ENCODE measurements around the gene MAP2K4.
A peak's percentile ranks its signal among the peaks of the same experiment; 100 is the strongest.

MAP2K4 gene

GRCh38 chr17:12085076-12085949, 64.6 kb downstream of the MAP2K4 start:
- DNase-seq (ENCODE audit: extremely low spot score, insufficient read length, low read depth): no peak
- no peak for FAIRE-seq

GRCh38 chr17:12088035-12088434, 67.4 kb downstream of the MAP2K4 start:
- DNase-seq (ENCODE audit: extremely low spot score, insufficient read length, low read depth) (no peak), FAIRE-seq (no peak)

GRCh38 chr17:12089809-12090384, 69.2 kb downstream of the MAP2K4 start:
- FAIRE-seq: no peak
- DNase-seq (ENCODE audit: extremely low spot score, insufficient read length, low read depth): no peak

GRCh38 chr17:12094336-12094735, 73.7 kb downstream of the MAP2K4 start:
- DNase-seq (ENCODE audit: extremely low spot score, insufficient read length, low read depth) (no peak), FAIRE-seq (no peak)

GRCh38 chr17:12095522-12095921, 74.8 kb downstream of the MAP2K4 start:
- no peak for DNase-seq (ENCODE audit: extremely low spot score, insufficient read length, low read depth)
- FAIRE-seq: no peak

GRCh38 chr17:12097326-12097725, 76.6 kb downstream of the MAP2K4 start:
- FAIRE-seq (no peak), DNase-seq (ENCODE audit: extremely low spot score, insufficient read length, low read depth) (no peak)

GRCh38 chr17:12098568-12098967, 77.9 kb downstream of the MAP2K4 start:
- peak; percentile 59 for FAIRE-seq
- no peak for DNase-seq (ENCODE audit: extremely low spot score, insufficient read length, low read depth)

- FAIRE-seq: no peak
- DNase-seq (ENCODE audit: extremely low spot score, insufficient read length, low read depth): no peak
These were observed 78.7 kb downstream of the MAP2K4 start for GRCh38 chr17:12099412-12099811.

GRCh38 chr17:12104831-12105230, 84.2 kb downstream of the MAP2K4 start:
- no peak for FAIRE-seq
- DNase-seq (ENCODE audit: extremely low spot score, insufficient read length, low read depth): no peak

- DNase-seq (ENCODE audit: extremely low spot score, insufficient read length, low read depth) (no peak), FAIRE-seq (no peak)
These were observed 87.2 kb downstream of the MAP2K4 start for GRCh38 chr17:12107905-12108304.

- no peak for FAIRE-seq
- DNase-seq (ENCODE audit: extremely low spot score, insufficient read length, low read depth): no peak
These were observed 90.2 kb downstream of the MAP2K4 start for GRCh38 chr17:12110906-12111305.

- no peak for DNase-seq (ENCODE audit: extremely low spot score, insufficient read length, low read depth)
- FAIRE-seq: no peak
These were observed 92.5 kb downstream of the MAP2K4 start for GRCh38 chr17:12113156-12113555.

- no peak for DNase-seq (ENCODE audit: extremely low spot score, insufficient read length, low read depth)
- FAIRE-seq: no peak
These were observed 94.2 kb downstream of the MAP2K4 start for GRCh38 chr17:12114686-12115418.

- FAIRE-seq: no peak
These were observed 95.5 kb downstream of the MAP2K4 start for GRCh38 chr17:12116143-12116542.

GRCh38 chr17:12118617-12119016, 97.9 kb downstream of the MAP2K4 start:
- DNase-seq (ENCODE audit: extremely low spot score, insufficient read length, low read depth) (no peak), FAIRE-seq (no peak)

More at GRCh38 chr17:12116143-12116542, 95.5 kb downstream of the MAP2K4 start:
- no peak for DNase-seq (ENCODE audit: extremely low spot score, insufficient read length, low read depth)

GRCh38 chr17:12122075-12122474, 101.4 kb downstream of the MAP2K4 start:
- DNase-seq (ENCODE audit: extremely low spot score, insufficient read length, low read depth) (no peak), FAIRE-seq (no peak)

GRCh38 chr17:12127177-12127576, 106.5 kb downstream of the MAP2K4 start:
- DNase-seq (ENCODE audit: extremely low spot score, insufficient read length, low read depth): no peak
- FAIRE-seq: no peak

GRCh38 chr17:12127667-12128066, 107.0 kb downstream of the MAP2K4 start:
- FAIRE-seq: no peak
- DNase-seq (ENCODE audit: extremely low spot score, insufficient read length, low read depth): no peak

- DNase-seq (ENCODE audit: extremely low spot score, insufficient read length, low read depth): no peak
- no peak for FAIRE-seq
These were observed 108.3 kb downstream of the MAP2K4 start for GRCh38 chr17:12128946-12129345.

GRCh38 chr17:12133183-12133582, 112.5 kb downstream of the MAP2K4 start:
- FAIRE-seq (no peak), DNase-seq (ENCODE audit: extremely low spot score, insufficient read length, low read depth) (no peak)

- FAIRE-seq (no peak), DNase-seq (ENCODE audit: extremely low spot score, insufficient read length, low read depth) (no peak)
These were observed 113.4 kb downstream of the MAP2K4 start for GRCh38 chr17:12134101-12134500.

All from GM18507 (cell line).